Upper lobe of left lung (tissue), 4 donors: ENCODE measurements around the gene ZDHHC21.

Source experiments
- CTCF ChIP-seq, 6 experiments: fragments of 450-650 bp in 4 of 6; fragments of 200-600 bp in 2 of 6; sonication (generic) in 2 of 6; IDR thresholded peaks; one replicate each; pipeline ENCODE4 v1.5.1; 2016 to 2019; ENCODE audit warnings: antibody characterized with exemption in 6 of 6
- POLR2A ChIP-seq, 4 donors: fragments of 450-650 bp; IDR thresholded peaks; one replicate each; pipeline ENCODE4 v1.5.1; 2016 to 2017; ENCODE audit warnings: antibody characterized with exemption in 4 of 4, mild to moderate bottlenecking in 2 of 4
- POLR2AphosphoS5 ChIP-seq, 2 donors: sonication (generic); formaldehyde crosslinking; IDR thresholded peaks; one replicate each; pipeline ENCODE4 v1.5.1; 2017; ENCODE audit warnings: antibody characterized with exemption in 2 of 2

GRCh38 chr9:14661421-14662059, 31.7 kb downstream of the ZDHHC21 start:
- TF ChIP-seq POLR2A (IDR thresholded peaks at IDR 0.05) (no peak), CTCF (IDR thresholded peaks at IDR 0.05) (peak in 2 of 6 experiments; percentile 14 to 23), POLR2AphosphoS5 (IDR thresholded peaks at IDR 0.05) (no peak)
